IPS-NIHi7 (cell line): ENCODE results near the gene MBIP.
"Not testable (repeated sequence)": the region's sequence is repeated elsewhere in the genome, so short reads cannot be mapped to it uniquely, and the experiment has no call there.

Experiments
- DNase-seq: peaks from one replicate; pipeline ENCODE4 v3.0.0; 2012; ENCODE audit warnings: mixed read lengths; ENCODE audit errors: extremely low spot score

The MBIP gene

GRCh38 chr14:36320200-36320896 is at the start of gene MBIP:
MBIP (minus strand) TSS chr14:36320637; CDS start chr14:36320588, 49 bp downstream.
- peak; percentile 98 for DNase-seq

DNA sequence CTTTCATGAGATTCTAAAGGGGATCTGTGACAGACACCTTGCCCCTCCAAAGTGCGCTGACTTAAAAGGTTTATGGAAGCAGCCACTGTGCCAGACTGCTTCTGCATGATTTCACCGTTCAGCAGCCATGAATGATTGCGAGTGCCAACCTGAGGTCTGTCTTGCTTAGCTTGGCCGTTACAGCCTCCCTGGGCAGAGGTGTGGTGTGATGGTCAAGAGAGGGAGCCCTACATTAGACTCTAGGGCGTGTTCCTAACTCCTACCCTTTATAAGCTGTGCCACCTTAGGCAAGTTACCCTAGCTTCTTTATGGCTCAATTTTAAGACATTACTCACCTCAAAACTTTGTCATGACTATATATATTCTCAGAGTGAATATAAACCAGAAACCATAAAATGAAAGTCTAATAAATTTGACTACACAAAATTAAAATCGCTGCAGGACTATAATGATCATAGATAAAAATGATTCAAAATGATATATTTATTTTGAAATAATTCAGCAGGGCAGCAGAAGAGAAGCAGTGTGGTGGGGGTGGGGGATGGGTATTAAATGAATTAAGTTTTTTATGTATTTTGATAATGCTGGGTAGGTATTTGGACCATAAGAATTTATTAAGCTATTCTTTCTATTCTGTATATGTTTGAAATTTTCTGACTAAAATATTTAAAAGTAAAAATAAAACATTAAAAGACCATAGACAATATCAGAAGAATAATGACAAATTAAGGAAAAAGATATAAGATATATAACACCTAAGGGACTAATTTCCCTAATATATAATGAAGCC is 47.7 kb upstream of the MBIP start:
- no peak for DNase-seq

- no peak for DNase-seq
These were observed 45.3 kb upstream of the MBIP start for GRCh38 chr14:36365766-36366165.

- no peak for DNase-seq
These were observed 43.3 kb upstream of the MBIP start for GRCh38 chr14:36363704-36364103.

DNA sequence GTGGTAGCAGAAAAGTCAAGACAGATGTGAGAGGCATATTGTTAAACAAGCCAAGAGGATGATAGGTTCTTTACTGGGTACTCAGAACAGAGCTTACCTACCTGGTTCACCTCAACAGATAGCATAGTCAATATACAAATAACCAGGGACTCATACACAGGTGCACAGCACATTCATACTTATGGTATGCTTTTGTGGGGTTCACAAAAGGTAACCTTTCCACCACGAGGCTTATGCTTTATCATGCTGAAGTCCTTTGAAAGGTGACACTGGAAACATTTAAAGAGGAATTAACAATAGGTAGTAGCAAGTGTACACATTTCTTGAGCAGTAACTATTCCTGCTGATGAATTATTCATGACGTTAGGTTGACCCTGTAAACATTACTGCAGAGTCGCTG is 42.2 kb upstream of the MBIP start:
- no peak for DNase-seq

- DNase-seq, result no peak
These were observed 40.9 kb upstream of the MBIP start for GRCh38 chr14:36361210-36361853.

DNA sequence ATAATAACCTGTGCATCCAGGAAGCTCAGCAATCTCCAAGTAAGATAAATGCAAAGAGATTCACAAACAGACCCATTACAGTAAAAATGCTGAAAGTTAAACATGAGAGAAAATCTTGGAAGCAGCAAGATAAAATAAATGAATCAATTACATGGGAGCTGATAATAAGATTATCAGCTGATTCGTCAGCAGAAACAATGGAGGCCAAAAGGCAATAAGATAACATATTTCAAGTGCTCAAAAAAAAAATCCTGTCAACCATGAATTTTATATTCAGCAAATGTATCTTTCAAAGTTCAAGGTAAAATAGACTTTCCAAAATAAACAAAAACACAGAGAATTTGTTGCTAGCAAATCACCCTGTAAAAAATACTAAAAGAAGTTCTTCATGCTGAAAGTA is 36.4 kb upstream of the MBIP start:
- no peak for DNase-seq

GRCh38 chr14:36346052-36346451 is 25.6 kb upstream of the MBIP start:
- DNase-seq, result no peak

DNA sequence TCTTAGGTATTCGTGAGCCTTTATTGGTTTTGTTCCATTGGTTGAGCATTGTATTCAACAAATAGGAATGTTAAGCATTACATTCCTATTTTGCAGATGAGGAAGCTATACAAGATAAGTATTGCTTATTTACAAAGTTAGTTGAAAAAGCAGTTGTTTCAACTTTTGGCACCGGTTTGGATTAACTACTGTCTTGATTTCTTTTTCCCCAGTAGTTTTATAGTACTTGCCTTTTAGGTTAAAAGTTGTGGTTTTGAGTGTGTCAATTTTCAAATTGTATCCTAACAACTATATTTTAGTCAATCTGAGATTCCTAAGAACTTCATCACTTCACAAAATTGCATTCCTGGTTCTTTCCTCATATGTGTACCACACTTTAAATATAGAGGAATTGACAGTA is 23.8 kb upstream of the MBIP start:
- DNase-seq, result no peak

DNA sequence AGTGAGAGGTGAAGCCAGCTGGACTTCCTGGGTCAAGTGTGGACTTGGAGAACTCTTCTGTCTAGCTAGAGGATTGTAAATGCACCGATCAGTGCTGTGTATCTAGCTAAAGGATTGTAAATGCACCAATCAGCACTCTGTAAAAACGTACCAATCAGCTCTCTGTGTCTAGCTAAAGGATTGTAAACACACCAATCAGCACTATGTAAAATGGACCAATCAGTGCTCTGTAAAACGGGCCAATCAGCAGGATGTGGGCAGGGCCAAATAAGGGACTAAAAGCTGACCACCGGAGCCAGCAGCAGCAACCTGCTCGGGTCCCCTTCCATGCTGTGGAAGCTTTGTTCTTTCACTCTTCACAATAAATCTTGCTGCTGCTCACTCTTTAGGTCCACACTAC is 21.4 kb upstream of the MBIP start:
- not testable (repeated sequence) for DNase-seq

GRCh38 chr14:36340276-36340890 is 19.9 kb upstream of the MBIP start:
- no peak for DNase-seq

- DNase-seq, result no peak
These were observed 19.4 kb upstream of the MBIP start for GRCh38 chr14:36339816-36340215.

- no peak for DNase-seq
These were observed 12.7 kb upstream of the MBIP start for GRCh38 chr14:36333119-36333518.

GRCh38 chr14:36327573-36327972 is 7.1 kb upstream of the MBIP start:
- not testable (repeated sequence) for DNase-seq

DNA sequence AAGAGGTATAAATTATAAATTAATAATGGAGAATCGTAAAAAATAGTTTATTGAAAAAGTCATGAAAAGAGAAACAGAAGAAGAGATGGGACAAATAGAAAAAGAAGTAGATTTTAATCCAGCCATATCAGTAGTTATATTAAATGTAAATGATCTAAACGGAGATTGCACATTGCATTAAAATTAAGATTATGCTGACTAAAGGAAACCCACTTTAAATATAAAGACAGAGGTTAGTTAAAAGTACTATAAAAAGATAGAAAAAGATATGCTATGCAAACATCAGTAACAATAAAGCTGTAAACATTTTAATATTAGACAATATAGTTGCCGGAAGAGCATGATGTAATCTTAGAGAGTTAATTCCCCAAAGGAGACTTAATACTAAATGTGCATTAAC is 5.4 kb upstream of the MBIP start:
- no peak for DNase-seq

GRCh38 chr14:36324897-36325296 is 4.5 kb upstream of the MBIP start:
- DNase-seq, result no peak

DNA sequence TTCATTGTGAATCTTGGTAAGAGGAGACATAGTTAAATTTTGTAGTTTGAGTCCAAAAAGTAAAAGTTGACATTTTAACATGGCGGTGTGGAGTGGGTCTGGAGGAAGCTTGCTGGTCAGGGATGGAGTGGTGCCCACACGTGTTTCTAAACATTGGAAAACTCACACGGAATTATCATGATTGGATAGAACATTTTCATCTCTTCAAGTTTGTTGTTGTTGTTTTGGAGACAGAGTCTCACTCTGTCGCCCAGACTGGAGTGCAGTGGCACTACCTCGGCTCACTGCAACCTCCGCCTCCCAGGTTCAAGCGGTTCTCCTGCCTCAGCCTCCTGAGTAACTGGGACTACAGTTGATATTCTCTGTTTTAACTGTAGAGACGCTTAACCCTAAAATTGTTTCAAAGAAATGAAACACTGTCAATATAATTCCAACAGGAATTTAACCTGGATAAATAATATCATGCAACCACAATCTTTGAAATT is 502 bp upstream of the MBIP start:
- no peak for DNase-seq

GRCh38 chr14:36319899-36320199 is 588 bp downstream of the MBIP start:
- no peak for DNase-seq

GRCh38 chr14:36317650-36318049 is 2.8 kb downstream of the MBIP start:
- no peak for DNase-seq

- no peak for DNase-seq
These were observed 4.3 kb downstream of the MBIP start for GRCh38 chr14:36316131-36316530.

GRCh38 chr14:36315159-36315853 is 5.1 kb downstream of the MBIP start:
- no peak for DNase-seq

DNA sequence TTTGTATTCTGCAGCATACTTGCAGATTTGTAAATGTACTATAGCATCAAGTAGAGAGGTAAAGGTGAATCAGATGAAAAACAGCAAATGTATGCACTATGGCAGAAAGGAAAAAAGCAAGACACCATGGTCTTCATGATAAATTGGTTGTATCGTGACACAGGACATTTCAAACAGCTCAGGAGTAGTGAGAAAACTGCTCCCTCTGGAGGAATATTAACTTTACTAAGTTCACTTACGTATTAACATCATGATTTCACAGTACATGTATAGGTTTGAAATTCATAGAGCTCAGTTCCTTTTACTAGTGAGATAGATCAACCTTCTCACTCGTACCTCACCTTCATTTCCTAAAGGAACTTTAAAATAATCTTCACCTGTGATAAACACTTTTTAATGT is 6.5 kb downstream of the MBIP start:
- no peak for DNase-seq
